ENCODE measurements around the gene PARD3. TPM values are rescaled to one million over a fixed set of nuclear protein-coding genes. Genes with fewer than 3 reads are reported as not detected.

Gene PARD3
- total RNA-seq, 1 experiment from 2014 or later: 46.3 TPM

- ATAC-seq (no peak), DNase-seq (ENCODE audit: low read depth, low spot score) (no peak)
- Histone ChIP-seq H3K9me3 (ENCODE audit: control insufficient read depth in 1 of 2, insufficient read depth in 1 of 2, low read depth in 1 of 2, low read length in 2 of 2) (no peaks in the 10 kb centered on the region), H3K36me3 (ENCODE audit: control insufficient read depth in 1 of 2, insufficient read depth in 2 of 2, low read length in 2 of 2) (no peaks in the 10 kb centered on the region), H3K4me3 (replicated peaks in 1 of 2; ENCODE audit: low read depth in 1 of 2, low read length in 2 of 2) (no peak overlapping the region), H3K27ac (ENCODE audit: low read depth, low read length) (no peak overlapping the region), H3K27me3 (ENCODE audit: insufficient read depth, low read length) (no peaks in the 10 kb centered on the region), H4K20me1 (ENCODE audit: insufficient read depth) (no peaks in the 10 kb centered on the region), H3K9me2 (ENCODE audit: insufficient read depth) (no peaks in the 10 kb centered on the region), H3K4me2 (ENCODE audit: low read length) (no peak overlapping the region), H2AFZ (ENCODE audit: low read depth, low read length, poor library complexity, severe bottlenecking) (no peak overlapping the region), H3K79me2 (ENCODE audit: insufficient read depth, low read length) (no peaks in the 10 kb centered on the region), H3K9ac (ENCODE audit: low read length) (no peak overlapping the region), H3K4me1 (ENCODE audit: control insufficient read depth in 1 of 2, insufficient read depth in 2 of 2, low read length in 2 of 2) (no peaks in the 10 kb centered on the region)
- RAD21 ChIA-PET (ENCODE audit: low non-redundant PET in 1 of 2, low total read pairs in 2 of 2, uncharacterized antibody in 2 of 2, unreplicated experiment in 2 of 2): no interaction called here
- TF ChIP-seq CEBPB (IDR thresholded peaks at IDR 0.05; ENCODE audit: low read depth) (no peak), ATF3 (IDR thresholded peaks at IDR 0.05) (no peak), SIN3A (IDR thresholded peaks at IDR 0.05; ENCODE audit: low read depth) (no peak), YY1 (IDR thresholded peaks at IDR 0.05; ENCODE audit: extremely low read depth, insufficient replicate concordance, low read depth, low read length) (no peak), TCF7L2 (IDR thresholded peaks at IDR 0.05; ENCODE audit: borderline replicate concordance, extremely low read depth, insufficient read depth, insufficient read length) (no peak), REST (IDR thresholded peaks at IDR 0.05; ENCODE audit: low read depth) (no peak), POLR2A (IDR thresholded peaks at IDR 0.05; ENCODE audit: borderline replicate concordance, extremely low read depth, insufficient read depth, insufficient read length) (no peak), SRF (IDR thresholded peaks at IDR 0.05; ENCODE audit: low read depth) (no peak), EZH2phosphoT487 (IDR thresholded peaks at IDR 0.05; ENCODE audit: borderline replicate concordance) (no peak), ZNF274 (IDR thresholded peaks at IDR 0.05; ENCODE audit: low read depth, low read length) (no peak), CTCF (IDR thresholded peaks at IDR 0.05 in 2 of 3, conservative IDR thresholded peaks at IDR 0.05 in 1 of 3; ENCODE audit: borderline replicate concordance in 1 of 3, insufficient read depth in 1 of 3, low read depth in 2 of 3, low read length in 2 of 3) (no peak), SP1 (IDR thresholded peaks at IDR 0.05; ENCODE audit: low read depth) (no peak), ZFX (IDR thresholded peaks at IDR 0.05) (no peak), ZBTB33 (IDR thresholded peaks at IDR 0.05; ENCODE audit: extremely low read depth, insufficient replicate concordance, low read length) (no peak), MAX (IDR thresholded peaks at IDR 0.05) (no peak), POLR2AphosphoS5 (IDR thresholded peaks at IDR 0.05; ENCODE audit: low read depth, low read length) (no peak), FOSL1 (IDR thresholded peaks at IDR 0.05; ENCODE audit: low read depth) (no peak), CBX3 (IDR thresholded peaks at IDR 0.05; ENCODE audit: low read depth) (no peak), RAD21 (IDR thresholded peaks at IDR 0.05; ENCODE audit: low read depth) (no peak), EZH2 (IDR thresholded peaks at IDR 0.05) (no peak)
- POLR2A ChIA-PET: no interaction called here
- BruUV-seq (replicated peaks): no TSS peak
- CTCF ChIA-PET: no interaction called here
- intact Hi-C loops (cut with micrococcal nuclease): no loop called here
Measured at GRCh38 chr10:34143466-34143865, 671.6 kb downstream of the PARD3 start.

Measured in HCT116 (cell line).